SU-DHL-6 (cell line): ENCODE measurements around the gene FAM171A2.

Experiments used
- CTCF ChIP-seq: fragments of 200-600 bp; sonication (generic); IDR thresholded peaks from one replicate; pipeline ENCODE4 v1.5.1; 2017; ENCODE audit warnings: antibody characterized with exemption, mild to moderate bottlenecking, low read length, moderate library complexity; ENCODE audit not compliant: insufficient read depth, poor library complexity, severe bottlenecking
- EZH2phosphoT487 ChIP-seq: fragments of 200-600 bp; sonication (generic), shearing (Covaris generic); conservative IDR thresholded peaks from 2 replicates; pipeline ENCODE4 v1.6.1; 2018; ENCODE audit warnings: mild to moderate bottlenecking, antibody characterized with exemption, low read length, moderate library complexity, mixed read lengths

DNA sequence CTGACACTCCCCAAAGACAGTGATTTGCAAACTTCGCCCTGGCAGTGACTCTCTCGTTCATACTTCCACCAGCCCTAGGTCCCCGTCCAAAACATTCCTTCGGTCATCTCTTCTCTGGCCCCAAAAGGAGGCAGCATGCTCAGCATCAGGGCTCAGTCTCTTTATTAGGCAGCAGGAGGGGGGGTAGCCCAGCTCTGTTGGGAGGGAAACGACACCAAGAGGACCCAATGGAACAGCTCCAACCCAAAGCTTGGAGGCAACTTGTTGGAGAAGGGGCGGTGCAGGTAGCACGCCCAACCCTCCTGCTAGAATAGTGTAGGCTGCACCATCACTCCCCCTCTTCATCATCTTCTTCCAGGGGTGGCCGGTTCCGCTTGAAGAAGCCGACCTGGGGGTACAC, 8.4 kb upstream of the FAM171A2 start:
- TF ChIP-seq CTCF (no peak), EZH2phosphoT487 (no peak)
